A673 (cell line): Measurements from ENCODE around the gene TNFSF9. TPM values are rescaled to one million over a fixed set of nuclear protein-coding genes. Genes with fewer than 3 reads are reported as not detected.

Experiments used
- BruUV-seq: library from RNA; stranded (reverse); fragments of 400-500 nt; replicated peaks from 2 replicates; lab custom pipeline; 2021; lab: Mats Ljungman, UMichigan
- CTCF ChIA-PET: fragments of 300-600 bp; sonication (Branson Sonifier 250); formaldehyde crosslinking; loops from one replicate; lab custom pipeline; 2022; ENCODE audit warnings: antibody characterized with exemption; lab: Charles Lee
- POLR2A ChIA-PET: fragments of 300-600 bp; sonication (Branson Sonifier 250); formaldehyde crosslinking; loops from one replicate; lab custom pipeline; 2022; ENCODE audit warnings: antibody characterized with exemption; ENCODE audit not compliant: low non-redundant PET; lab: Charles Lee
- DNase-seq: peaks from one replicate; pipeline ENCODE4 v3.0.0-alpha.2; 2015; ENCODE audit warnings: low spot score
- H3K27ac ChIP-seq: fragments of 200-600 bp; sonication (generic); 2 replicates; pipeline ENCODE4 v1.5.1; 2016; ENCODE audit warnings: mixed run types, low read depth, mild to moderate bottlenecking, mixed read lengths, antibody characterized with exemption, low read length; ENCODE audit not compliant: poor library complexity, severe bottlenecking
- H3K27me3 ChIP-seq: fragments of 200-600 bp; sonication (generic); replicated peaks from 2 replicates; pipeline ENCODE4 v1.6.1; 2017; ENCODE audit warnings: mixed run types, low read depth, mild to moderate bottlenecking, mixed read lengths, antibody characterized with exemption, low read length; ENCODE audit not compliant: insufficient read depth, poor library complexity
- H3K36me3 ChIP-seq: fragments of 200-600 bp; sonication (generic); 2 replicates; pipeline ENCODE4 v1.6.1; 2016; ENCODE audit warnings: mixed run types, mild to moderate bottlenecking, mixed read lengths, antibody characterized with exemption, low read length; ENCODE audit not compliant: insufficient read depth, poor library complexity, severe bottlenecking
- H3K4me1 ChIP-seq: fragments of 200-600 bp; sonication (generic); 2 replicates; pipeline ENCODE4 v1.6.1; 2017; ENCODE audit warnings: mixed run types, mild to moderate bottlenecking, mixed read lengths, antibody characterized with exemption, low read length; ENCODE audit not compliant: insufficient read depth, poor library complexity, severe bottlenecking
- H3K4me3 ChIP-seq: fragments of 200-600 bp; sonication (generic); 2 replicates; pipeline ENCODE4 v1.5.1; 2016; ENCODE audit warnings: low read depth, mixed run types, mild to moderate bottlenecking, mixed read lengths, low read length; ENCODE audit not compliant: poor library complexity, severe bottlenecking
- H3K9me3 ChIP-seq: fragments of 200-600 bp; sonication (generic); 2 replicates; pipeline ENCODE4 v1.6.1; 2016; ENCODE audit warnings: mixed run types, low read depth, mild to moderate bottlenecking, mixed read lengths, antibody characterized with exemption, low read length; ENCODE audit not compliant: poor library complexity, severe bottlenecking
- EZH2 ChIP-seq: fragments of 200-600 bp; sonication (generic); IDR thresholded peaks from 2 replicates; pipeline ENCODE4 v1.6.1; 2017; ENCODE audit warnings: borderline replicate concordance, low read depth, mild to moderate bottlenecking, mixed read lengths, antibody characterized with exemption, low read length; ENCODE audit not compliant: poor library complexity, severe bottlenecking
- intact Hi-C: fragments of 100-400 bp; cut with micrococcal nuclease; formaldehyde crosslinking; loops from one replicate; pipeline ENCODE4 v1.10.0; 2022; ENCODE audit not compliant: unreplicated experiment
- total RNA-seq: library from RNA; stranded (reverse); gene quantifications from 2 replicates; pipeline ENCODE4 v1.2.3, GENCODE V29; 2021
- TF ChIP-seq, protein P1 (sequence below): fragments of 300-800, 200-600 bp; sonication (generic); conservative IDR thresholded peaks from 2 replicates; pipeline ENCODE4 v1.5.1; 2017; ENCODE audit warnings: low read depth, mild to moderate bottlenecking, antibody characterized with exemption, low read length, moderate library complexity, mixed read lengths

TNFSF9 gene
- total RNA-seq, 1 experiment from 2014 or later: 11.1 TPM

GRCh38 chr19:6499052-6499790 lies 31.6 kb upstream of the TNFSF9 start:
- ChIA-PET POLR2A (interaction anchor here (0.6 kb wide), 1 partner anchor 33 kb away, joined by 3 read pairs; no protein-coding TSS in a partner anchor), CTCF (interaction anchor here (0.7 kb wide), 1 partner anchor 421 kb away, joined by 4 read pairs; no protein-coding TSS in a partner anchor)
- Histone ChIP-seq H3K4me1 (peaks cover 9% of the 10 kb centered on the region), H3K4me3 (no peak overlapping the region), H3K27me3 (no peaks in the 10 kb centered on the region), H3K9me3 (no peaks in the 10 kb centered on the region), H3K27ac (no peak overlapping the region), H3K36me3 (no peaks in the 10 kb centered on the region)
- TF ChIP-seq EZH2: no peak
- TF ChIP-seq, protein P1, sequence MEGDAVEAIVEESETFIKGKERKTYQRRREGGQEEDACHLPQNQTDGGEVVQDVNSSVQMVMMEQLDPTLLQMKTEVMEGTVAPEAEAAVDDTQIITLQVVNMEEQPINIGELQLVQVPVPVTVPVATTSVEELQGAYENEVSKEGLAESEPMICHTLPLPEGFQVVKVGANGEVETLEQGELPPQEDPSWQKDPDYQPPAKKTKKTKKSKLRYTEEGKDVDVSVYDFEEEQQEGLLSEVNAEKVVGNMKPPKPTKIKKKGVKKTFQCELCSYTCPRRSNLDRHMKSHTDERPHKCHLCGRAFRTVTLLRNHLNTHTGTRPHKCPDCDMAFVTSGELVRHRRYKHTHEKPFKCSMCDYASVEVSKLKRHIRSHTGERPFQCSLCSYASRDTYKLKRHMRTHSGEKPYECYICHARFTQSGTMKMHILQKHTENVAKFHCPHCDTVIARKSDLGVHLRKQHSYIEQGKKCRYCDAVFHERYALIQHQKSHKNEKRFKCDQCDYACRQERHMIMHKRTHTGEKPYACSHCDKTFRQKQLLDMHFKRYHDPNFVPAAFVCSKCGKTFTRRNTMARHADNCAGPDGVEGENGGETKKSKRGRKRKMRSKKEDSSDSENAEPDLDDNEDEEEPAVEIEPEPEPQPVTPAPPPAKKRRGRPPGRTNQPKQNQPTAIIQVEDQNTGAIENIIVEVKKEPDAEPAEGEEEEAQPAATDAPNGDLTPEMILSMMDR: no peak
- BruUV-seq: TSS peak; percentile 10
- DNase-seq: no peak
- intact Hi-C loops: no loop called here

DNA sequence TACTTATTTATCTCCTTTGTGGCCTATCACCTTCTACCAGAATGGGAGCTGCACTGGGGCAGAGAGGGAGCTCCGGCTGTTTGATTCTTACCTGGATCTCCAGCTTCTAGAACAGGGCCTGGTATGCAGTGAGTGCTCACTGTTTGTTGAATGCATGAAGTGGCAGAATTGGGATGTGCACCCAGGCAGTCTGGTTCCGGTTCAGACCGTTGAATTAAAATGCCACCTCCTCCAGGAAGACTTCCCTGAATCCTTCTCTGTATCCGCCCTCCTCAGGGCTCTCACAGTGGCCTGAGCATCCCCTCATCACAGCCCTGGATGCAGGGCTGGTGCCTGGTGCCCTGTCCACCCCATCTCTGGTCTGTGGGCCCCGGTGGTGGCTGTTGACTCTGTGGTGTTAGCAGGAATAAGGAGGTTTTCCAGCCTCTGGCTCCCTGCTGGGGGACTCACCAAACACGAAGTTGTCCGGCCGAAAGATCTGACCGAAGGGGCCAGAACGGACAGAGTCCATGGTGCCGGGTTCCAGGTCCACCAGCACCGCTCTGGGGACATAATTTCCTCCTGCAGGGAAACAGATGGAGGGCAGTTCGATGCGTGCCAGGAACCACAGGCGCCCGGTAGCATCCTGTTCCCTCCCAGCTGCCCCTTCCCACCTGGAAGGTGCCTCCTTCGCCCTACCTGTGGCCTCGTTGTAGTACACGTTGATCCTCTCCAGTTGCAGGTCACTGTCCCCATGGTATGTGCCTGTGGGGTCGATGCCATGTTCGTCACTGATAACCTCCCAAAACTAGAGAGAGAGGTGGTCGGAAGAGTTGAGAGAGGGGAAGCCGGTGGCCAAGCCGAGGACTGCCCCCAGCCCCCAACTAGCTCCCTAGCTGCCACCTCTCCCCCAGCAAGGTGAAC lies 29.7 kb upstream of the TNFSF9 start:
- H3K27me3 ChIP-seq: no peaks in the 10 kb centered on the region
- H3K4me3 ChIP-seq: peak overlapping the region; percentile 78
- intact Hi-C loops: no loop called here
- H3K9me3 ChIP-seq: no peaks in the 10 kb centered on the region
- no peak for DNase-seq
- POLR2A ChIA-PET: interaction anchor here (0.6 kb wide), 1 partner anchor 11 kb away, joined by 18 read pairs; no protein-coding TSS in a partner anchor
- CTCF ChIA-PET: no interaction called here
- TSS peak; percentile 39 for BruUV-seq
- H3K36me3 ChIP-seq: no peaks in the 10 kb centered on the region
- no peak overlapping the region for H3K27ac ChIP-seq
- TF ChIP-seq, protein P1: no peak
- peaks cover 9% of the 10 kb centered on the region for H3K4me1 ChIP-seq

- ChIA-PET CTCF (no interaction called here), POLR2A (no interaction called here)
- H3K27me3 ChIP-seq: no peaks in the 10 kb centered on the region
- intact Hi-C loops: no loop called here
- no peaks in the 10 kb centered on the region for H3K36me3 ChIP-seq
- H3K4me1 ChIP-seq: peaks cover 9% of the 10 kb centered on the region
- no peaks in the 10 kb centered on the region for H3K9me3 ChIP-seq
- BruUV-seq: no TSS peak
- DNase-seq: peak; percentile 60
- H3K4me3 ChIP-seq: peak within 1 kb of the TSS; percentile 78
- H3K27ac ChIP-seq: peak within 1 kb of the TSS; percentile 78
- no peak for TF ChIP-seq EZH2
- TF ChIP-seq, protein P1: no peak
These were observed 28.8 kb upstream of the TNFSF9 start, which contains the start of gene TUBB4A for GRCh38 chr19:6501740-6502648. Gene TUBB4A, minus strand, starts transcription at chr19:6502309. Its CDS starts 97 bp downstream, at chr19:6502212.
